Measurements from ENCODE around the gene CDYL.

Gene CDYL

GRCh38 chr6:4944325-4944724 lies 168.1 kb downstream of the CDYL start:
- TF ChIP-seq, protein P1, sequence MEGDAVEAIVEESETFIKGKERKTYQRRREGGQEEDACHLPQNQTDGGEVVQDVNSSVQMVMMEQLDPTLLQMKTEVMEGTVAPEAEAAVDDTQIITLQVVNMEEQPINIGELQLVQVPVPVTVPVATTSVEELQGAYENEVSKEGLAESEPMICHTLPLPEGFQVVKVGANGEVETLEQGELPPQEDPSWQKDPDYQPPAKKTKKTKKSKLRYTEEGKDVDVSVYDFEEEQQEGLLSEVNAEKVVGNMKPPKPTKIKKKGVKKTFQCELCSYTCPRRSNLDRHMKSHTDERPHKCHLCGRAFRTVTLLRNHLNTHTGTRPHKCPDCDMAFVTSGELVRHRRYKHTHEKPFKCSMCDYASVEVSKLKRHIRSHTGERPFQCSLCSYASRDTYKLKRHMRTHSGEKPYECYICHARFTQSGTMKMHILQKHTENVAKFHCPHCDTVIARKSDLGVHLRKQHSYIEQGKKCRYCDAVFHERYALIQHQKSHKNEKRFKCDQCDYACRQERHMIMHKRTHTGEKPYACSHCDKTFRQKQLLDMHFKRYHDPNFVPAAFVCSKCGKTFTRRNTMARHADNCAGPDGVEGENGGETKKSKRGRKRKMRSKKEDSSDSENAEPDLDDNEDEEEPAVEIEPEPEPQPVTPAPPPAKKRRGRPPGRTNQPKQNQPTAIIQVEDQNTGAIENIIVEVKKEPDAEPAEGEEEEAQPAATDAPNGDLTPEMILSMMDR (conservative IDR thresholded peaks at IDR 0.05; ENCODE audit: low read depth, low read length): no peak
- H3K4me3 ChIP-seq (ENCODE audit: low read length): no peak overlapping the region
- DNase-seq (ENCODE audit: low read depth): no peak

GRCh38 chr6:4946521-4946920 lies 170.3 kb downstream of the CDYL start:
- no peak overlapping the region for H3K4me3 ChIP-seq (ENCODE audit: low read length)
- TF ChIP-seq, protein P1 (conservative IDR thresholded peaks at IDR 0.05; ENCODE audit: low read depth, low read length): no peak
- DNase-seq (ENCODE audit: low read depth): no peak

- no peak overlapping the region for H3K4me3 ChIP-seq (ENCODE audit: low read length)
- DNase-seq (ENCODE audit: low read depth): no peak
- TF ChIP-seq, protein P1 (conservative IDR thresholded peaks at IDR 0.05; ENCODE audit: low read depth, low read length): no peak
Observed at GRCh38 chr6:4947716-4948115, 171.5 kb downstream of the CDYL start.

- H3K4me3 ChIP-seq (ENCODE audit: low read length): no peak overlapping the region
- TF ChIP-seq, protein P1 (conservative IDR thresholded peaks at IDR 0.05; ENCODE audit: low read depth, low read length): no peak
- DNase-seq (ENCODE audit: low read depth): no peak
Observed at GRCh38 chr6:4948781-4949450, 172.7 kb downstream of the CDYL start.

DNA sequence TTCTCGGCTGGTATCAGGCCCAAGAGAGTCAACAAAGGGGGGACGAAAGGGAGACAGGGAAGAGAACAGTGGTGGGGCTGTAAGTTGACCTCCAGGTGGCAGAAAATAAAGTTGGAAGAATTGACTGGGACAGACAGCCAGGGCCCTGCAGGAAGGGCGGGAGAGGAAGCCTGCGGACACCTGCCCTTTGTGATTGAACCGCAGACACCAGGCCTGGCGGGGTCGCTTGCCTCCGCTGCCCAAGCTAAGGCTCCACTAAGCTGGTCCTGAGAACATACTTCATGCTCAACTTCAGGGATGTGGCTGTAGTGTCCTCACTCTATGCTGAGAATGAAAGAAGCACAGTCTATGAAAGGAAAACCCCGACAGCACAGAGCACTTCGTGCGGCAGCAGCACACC lies 173.9 kb downstream of the CDYL start:
- no peak for DNase-seq (ENCODE audit: low read depth)
- no peak overlapping the region for H3K4me3 ChIP-seq (ENCODE audit: low read length)
- TF ChIP-seq, protein P1 (conservative IDR thresholded peaks at IDR 0.05; ENCODE audit: low read depth, low read length): no peak

DNA sequence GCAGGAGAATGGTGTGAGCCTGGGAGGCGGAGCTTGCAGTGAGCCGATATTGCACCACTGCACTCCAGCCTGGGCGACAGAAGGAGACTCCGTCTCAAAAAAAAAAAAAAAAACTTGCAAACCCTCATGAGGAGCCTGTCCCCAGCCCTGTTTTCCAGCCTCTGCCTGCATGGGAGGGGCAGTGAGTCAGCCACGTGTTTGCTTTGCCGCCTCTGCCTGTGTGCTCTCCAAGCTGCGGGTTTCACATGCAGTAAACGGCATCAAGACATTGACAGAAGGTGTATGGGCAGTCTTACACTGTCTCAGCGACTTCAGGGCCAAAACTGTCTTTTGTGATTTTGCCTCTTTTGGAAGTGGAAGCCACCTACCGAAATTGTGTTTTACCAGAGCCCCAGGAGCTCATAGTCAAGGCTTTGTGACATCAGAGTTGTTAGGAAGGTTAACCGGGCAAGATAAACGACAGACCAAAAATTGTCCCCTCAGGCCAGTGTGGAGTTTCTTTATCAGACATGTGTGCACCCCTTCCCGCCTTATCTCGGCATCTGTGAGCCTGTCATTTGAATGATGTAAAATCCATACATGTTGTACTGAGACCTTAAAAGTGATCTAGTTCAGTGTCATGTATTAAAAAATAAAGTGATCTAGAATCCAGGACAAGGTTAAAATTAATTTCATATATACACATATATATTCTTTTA lies 174.8 kb downstream of the CDYL start:
- DNase-seq (ENCODE audit: low read depth): no peak
- TF ChIP-seq, protein P1 (conservative IDR thresholded peaks at IDR 0.05; ENCODE audit: low read depth, low read length): no peak
- no peak overlapping the region for H3K4me3 ChIP-seq (ENCODE audit: low read length)

GRCh38 chr6:4953440-4953839 lies 177.2 kb downstream of the CDYL start:
- TF ChIP-seq, protein P1 (conservative IDR thresholded peaks at IDR 0.05; ENCODE audit: low read depth, low read length): no peak
- H3K4me3 ChIP-seq (ENCODE audit: low read length): no peak overlapping the region
- DNase-seq (ENCODE audit: low read depth): no peak

All from retinal pigment epithelial cell (primary cell).